Left lung (tissue), 10 donors: ENCODE data around the gene ABLIM2. TPM values are rescaled to one million over a fixed set of nuclear protein-coding genes. Genes with fewer than 3 reads are reported as not detected.

Experiments used
- ATAC-seq: fragments of 200-7000 bp; cut with Tn5 transposase; one replicate; pipeline ENCODE4 v1.9.1; 2020; ENCODE audit warnings: moderate library complexity
- DNase-seq, 4 donors: peaks; one replicate each; pipeline ENCODE4 v3.0.0-alpha.2; 2013 to 2020
- H3K27ac ChIP-seq, 2 donors: fragments of 200-600 bp; sonication (generic) in 1 of 2; one replicate each; pipeline versions ENCODE4 v1.5.0 to v1.8.0; 2020 to 2021
- H3K27me3 ChIP-seq, 2 donors: fragments of 200-600 bp; sonication (generic) in 1 of 2; one replicate each; pipeline versions ENCODE4 v1.5.0 to v1.8.0; 2020 to 2021
- H3K36me3 ChIP-seq, 2 donors: fragments of 200-600 bp; sonication (generic) in 1 of 2; one replicate each; pipeline versions ENCODE4 v1.5.0 to v1.8.0; 2020 to 2021
- H3K4me1 ChIP-seq, 2 donors: fragments of 200-600 bp; one replicate each; pipeline ENCODE4 v1.8.0; 2021
- H3K4me3 ChIP-seq, 2 donors: fragments of 200-600 bp; sonication (generic) in 1 of 2; one replicate each; pipeline versions ENCODE4 v1.5.0 to v1.8.0; 2020 to 2021; ENCODE audit warnings: mild to moderate bottlenecking in 1 of 2
- H3K9me3 ChIP-seq, 2 donors: fragments of 200-600 bp; sonication (generic) in 1 of 2; one replicate each; pipeline versions ENCODE4 v1.5.0 to v1.8.0; 2020 to 2021
- CTCF ChIP-seq, 2 donors: fragments of 200-600 bp; sonication (generic) in 1 of 2; IDR thresholded peaks; one replicate each; pipeline versions ENCODE4 v1.5.0 to v1.8.0; 2021; ENCODE audit warnings: antibody characterized with exemption in 2 of 2
- intact Hi-C, 2 donors: fragments of 100-400 bp; cut with DNase I; formaldehyde crosslinking; loops; one replicate each; pipeline versions ENCODE4 v1.11.2 to v1.14.2; 2022
- polyA plus RNA-seq, 6 donors: library from polyadenylated mRNA; unstranded; fragments of 120-200 nt; gene quantifications; one replicate each; pipeline ENCODE4 v1.2.1, GENCODE V29; 2013; ENCODE audit not compliant: insufficient read length in 6 of 6
- total RNA-seq, 2 donors: library from RNA; stranded (reverse); fragmentation: NEBNext Ultra II Directional; extraction: Animal tissue kit (Norgen Biotek cat#: 25700); gene quantifications; one replicate each; pipeline ENCODE4 v1.2.1, GENCODE V29; 2021
- donor health status: DM: no; HTN: yes; CAD: no.
- donor health status: DM: no; HTN: no; CAD: no.

The ABLIM2 gene
- total and polyA plus RNA-seq, 8 donors, result 5.7 to 10.2 (median 7.0) TPM

- peak; percentile 68 for ATAC-seq
- H3K4me1 ChIP-seq, result no peaks in the 10 kb centered on the region
- H3K36me3 ChIP-seq, result no peaks in the 10 kb centered on the region
- intact Hi-C loops, result no loop called here
- H3K27me3 ChIP-seq, result no peaks in the 10 kb centered on the region
- no peaks in the 10 kb centered on the region for H3K9me3 ChIP-seq
- DNase-seq, result peak in 1 of 4 donors; percentile 28
- H3K27ac ChIP-seq, result no peak overlapping the region
- H3K4me3 ChIP-seq, result no peak overlapping the region
- TF ChIP-seq CTCF (IDR thresholded peaks at IDR 0.05), result no peak
These were observed 40.6 kb downstream of the ABLIM2 start for GRCh38 chr4:8118035-8118434.

- peak; percentile 15 for ATAC-seq
These were observed 41.3 kb downstream of the ABLIM2 start for GRCh38 chr4:8117278-8117682.

GRCh38 chr4:8115916-8116315, 42.7 kb downstream of the ABLIM2 start:
- intact Hi-C loops, result no loop called here
- no peak overlapping the region for H3K27ac ChIP-seq
- ATAC-seq, result no peak
- H3K36me3 ChIP-seq, result no peaks in the 10 kb centered on the region
- H3K4me1 ChIP-seq, result no peaks in the 10 kb centered on the region
- no peak overlapping the region for H3K4me3 ChIP-seq
- peak in 1 of 4 donors; percentile 24 for DNase-seq
- H3K27me3 ChIP-seq, result peaks cover 0 to 7% of the 10 kb centered on the region in 2 donors
- no peak for TF ChIP-seq CTCF (IDR thresholded peaks at IDR 0.05)
- no peaks in the 10 kb centered on the region for H3K9me3 ChIP-seq

More at GRCh38 chr4:8117278-8117682, 41.3 kb downstream of the ABLIM2 start:
- H3K4me3 ChIP-seq, result no peak overlapping the region
- no peaks in the 10 kb centered on the region for H3K9me3 ChIP-seq
- no peaks in the 10 kb centered on the region for H3K4me1 ChIP-seq
- no peak for TF ChIP-seq CTCF (IDR thresholded peaks at IDR 0.05)
- H3K27ac ChIP-seq, result no peak overlapping the region
- peak in 1 of 4 donors; percentile 43 for DNase-seq
- no peaks in the 10 kb centered on the region for H3K36me3 ChIP-seq
- no peaks in the 10 kb centered on the region for H3K27me3 ChIP-seq
- intact Hi-C loops, result no loop called here

GRCh38 chr4:8115203-8115520, 43.5 kb downstream of the ABLIM2 start:
- H3K36me3 ChIP-seq, result no peaks in the 10 kb centered on the region
- H3K4me1 ChIP-seq, result no peaks in the 10 kb centered on the region
- H3K27ac ChIP-seq, result no peak overlapping the region
- ATAC-seq (no peak), DNase-seq (no peak)
- intact Hi-C loops, result no loop called here
- H3K9me3 ChIP-seq, result no peaks in the 10 kb centered on the region
- no peak overlapping the region for H3K4me3 ChIP-seq
- TF ChIP-seq CTCF (IDR thresholded peaks at IDR 0.05), result no peak
- H3K27me3 ChIP-seq, result peaks cover 0 to 13% of the 10 kb centered on the region in 2 donors

GRCh38 chr4:8114456-8115202, 44.0 kb downstream of the ABLIM2 start:
- H3K36me3 ChIP-seq, result no peaks in the 10 kb centered on the region
- intact Hi-C loops, result no loop called here
- H3K9me3 ChIP-seq, result no peaks in the 10 kb centered on the region
- H3K27me3 ChIP-seq, result peaks cover 0 to 13% of the 10 kb centered on the region in 2 donors
- no peak overlapping the region for H3K27ac ChIP-seq
- peak in 1 of 4 donors; percentile 45 for DNase-seq
- no peak for ATAC-seq
- no peak for TF ChIP-seq CTCF (IDR thresholded peaks at IDR 0.05)
- no peak overlapping the region for H3K4me3 ChIP-seq
- H3K4me1 ChIP-seq, result no peaks in the 10 kb centered on the region
